LHCN-M2 (cell line): ENCODE data around the gene BRSK2. TPM values are rescaled to one million over a fixed set of nuclear protein-coding genes. Genes with fewer than 3 reads are reported as not detected.

Experiments used
- DNase-seq: peaks from one replicate; pipeline ENCODE4 v3.0.0-alpha.2; 2012; ENCODE audit warnings: low read depth
- total RNA-seq: library from RNA; depleted of rRNA; stranded (reverse); fragments of >200 nt; gene quantifications from 2 replicates; pipeline ENCODE4 v1.2.3, GENCODE V29; 2014

The BRSK2 gene
- total RNA-seq, 1 experiment from 2014 or later, result 0.34 TPM

GRCh38 chr11:1480555-1481482 lies 91.1 kb downstream of the BRSK2 start:
- DNase-seq, result no peak

GRCh38 chr11:1481483-1481825 lies 91.7 kb downstream of the BRSK2 start:
- no peak for DNase-seq

GRCh38 chr11:1481861-1482441 lies 92.2 kb downstream of the BRSK2 start:
- no peak for DNase-seq

GRCh38 chr11:1482581-1483444 lies 93.1 kb downstream of the BRSK2 start:
- DNase-seq, result no peak

GRCh38 chr11:1483445-1483961 lies 93.8 kb downstream of the BRSK2 start:
- DNase-seq, result no peak

- DNase-seq, result no peak
These were observed 94.4 kb downstream of the BRSK2 start for GRCh38 chr11:1484061-1484671.

DNA sequence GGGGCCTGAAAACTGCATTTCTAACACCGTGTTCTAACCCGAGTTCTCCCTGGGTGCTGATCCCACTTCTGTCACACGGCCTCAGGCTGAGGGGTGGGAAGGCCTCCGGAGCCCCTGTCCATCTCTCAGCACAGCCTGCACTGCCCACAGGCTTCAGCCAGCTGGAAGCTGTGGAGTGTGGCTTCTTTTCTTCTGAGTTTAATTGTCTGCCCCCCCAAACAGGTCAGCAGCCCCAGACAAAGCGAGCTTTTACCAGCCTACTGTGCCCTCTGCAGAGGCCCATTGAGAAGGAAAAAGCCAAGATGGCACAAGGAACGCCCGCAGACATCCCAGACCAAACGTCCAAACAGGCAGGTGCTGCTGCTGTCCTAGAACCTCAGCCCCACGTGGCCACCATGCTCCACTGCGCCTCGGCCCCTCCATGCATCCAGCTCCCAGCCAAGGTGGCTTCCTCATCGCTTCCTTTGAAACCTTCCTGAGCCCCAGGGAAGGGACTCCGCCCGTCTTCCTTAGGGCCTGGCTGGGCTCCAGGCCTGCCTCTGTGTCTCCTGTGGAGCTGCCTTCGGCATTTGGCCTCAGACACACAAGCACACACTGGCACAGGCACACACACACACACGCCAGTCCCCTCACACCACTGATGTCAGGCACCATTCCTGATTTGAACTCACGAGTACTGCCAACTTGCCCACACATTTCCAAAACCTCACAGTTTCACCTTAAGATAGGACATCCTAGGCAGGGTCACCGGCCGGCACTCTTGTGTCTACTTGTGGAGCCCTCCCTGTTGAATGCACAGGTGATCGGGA lies 95.2 kb downstream of the BRSK2 start:
- no peak for DNase-seq

DNA sequence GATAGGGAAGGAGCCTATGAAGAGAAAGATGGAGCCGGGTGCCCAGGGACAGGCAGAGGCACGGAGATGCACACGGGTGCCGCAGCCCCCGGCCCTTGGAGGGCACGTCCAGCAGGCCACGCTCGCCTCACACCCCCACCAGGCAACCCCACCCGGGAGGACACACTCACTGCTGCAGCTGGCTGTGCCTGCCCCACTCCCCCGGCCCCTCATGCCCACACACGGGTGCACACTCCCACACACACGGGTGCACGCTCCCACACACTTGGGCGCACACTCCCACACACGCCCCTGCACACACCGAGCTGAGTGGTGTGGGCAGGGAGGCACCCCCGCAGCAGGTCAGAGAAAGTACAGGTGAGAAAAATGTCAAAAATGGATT lies 95.8 kb downstream of the BRSK2 start:
- no peak for DNase-seq

DNA sequence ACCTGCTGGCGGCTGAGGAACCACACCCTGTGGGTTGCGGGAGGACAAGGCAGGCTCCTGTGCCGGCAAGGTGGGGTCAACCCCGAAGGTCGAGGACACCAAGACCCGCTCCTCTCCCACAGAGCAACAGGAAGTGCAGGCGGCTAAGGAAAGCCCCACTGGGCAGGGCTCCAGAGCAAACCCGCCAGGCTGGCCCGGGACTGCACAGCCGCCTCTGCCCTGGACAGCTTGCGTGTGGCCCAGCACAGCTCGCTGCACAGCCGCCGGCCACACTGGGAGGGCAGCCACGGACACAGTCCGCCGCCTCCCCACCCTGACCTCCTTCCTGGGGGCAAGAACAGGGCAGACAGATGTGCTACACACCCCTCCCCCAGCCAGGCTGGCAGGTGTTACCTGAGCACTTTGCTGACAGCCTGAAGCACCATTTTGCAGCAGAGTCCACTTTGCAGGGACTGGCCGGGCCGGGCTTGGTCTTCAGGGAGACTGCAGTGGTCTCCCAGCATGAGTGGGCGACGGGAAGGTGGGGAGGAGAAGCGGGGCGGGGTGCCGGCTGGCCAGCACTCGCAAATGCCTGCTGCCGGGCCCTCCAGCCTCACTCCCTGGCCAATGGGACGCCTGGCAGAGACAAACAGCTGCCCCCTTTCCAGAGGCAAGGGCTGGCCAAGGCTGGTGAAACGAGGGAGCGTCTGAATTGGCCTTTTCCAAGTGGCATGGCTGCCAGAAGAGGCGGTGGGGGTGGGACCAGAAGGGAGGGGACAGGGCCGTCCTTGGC lies 96.5 kb downstream of the BRSK2 start, which contains the start of gene MOB2:
Gene MOB2 (minus strand): TSS at position 726 of the 772 bp plus-strand sequence. CDS start 223 bp downstream, at position 503.
- DNase-seq, result no peak

DNA sequence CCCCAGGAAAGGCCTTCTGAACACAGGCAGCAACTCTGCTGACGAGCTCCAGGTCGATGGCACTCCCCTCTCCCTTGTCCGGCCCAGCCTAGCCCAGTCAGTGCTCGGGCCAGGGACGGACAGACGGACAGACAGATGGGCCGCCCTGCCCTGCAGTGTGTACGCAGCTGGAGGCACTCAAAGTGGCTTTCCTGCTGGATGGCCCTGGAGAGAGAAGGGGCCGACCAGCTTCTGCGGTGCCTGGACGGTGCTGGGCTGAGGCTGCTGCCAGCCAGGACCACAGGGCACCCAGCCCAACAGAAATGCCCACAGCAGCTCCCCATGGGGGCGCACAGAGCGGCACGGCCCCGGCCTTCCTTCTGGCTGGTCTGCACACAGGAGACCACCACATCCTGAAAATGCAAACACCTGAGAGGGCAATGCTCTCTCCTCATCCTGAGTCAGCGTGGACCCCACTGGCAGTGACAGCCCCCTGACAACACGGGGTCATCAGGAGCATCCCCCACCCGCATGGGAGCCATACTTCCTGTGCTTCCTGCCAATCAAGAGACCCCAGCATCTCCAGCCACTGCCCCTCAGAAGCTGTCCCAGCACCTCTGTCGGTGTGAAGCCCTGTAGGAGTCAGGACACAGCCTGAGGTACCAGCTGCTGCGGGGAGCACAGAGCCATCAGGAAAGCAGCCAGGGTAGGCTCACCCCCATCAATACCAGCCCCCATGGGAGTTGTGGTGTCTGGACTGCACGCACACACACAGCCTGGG lies 97.5 kb downstream of the BRSK2 start:
- peak; percentile 7 for DNase-seq

DNA sequence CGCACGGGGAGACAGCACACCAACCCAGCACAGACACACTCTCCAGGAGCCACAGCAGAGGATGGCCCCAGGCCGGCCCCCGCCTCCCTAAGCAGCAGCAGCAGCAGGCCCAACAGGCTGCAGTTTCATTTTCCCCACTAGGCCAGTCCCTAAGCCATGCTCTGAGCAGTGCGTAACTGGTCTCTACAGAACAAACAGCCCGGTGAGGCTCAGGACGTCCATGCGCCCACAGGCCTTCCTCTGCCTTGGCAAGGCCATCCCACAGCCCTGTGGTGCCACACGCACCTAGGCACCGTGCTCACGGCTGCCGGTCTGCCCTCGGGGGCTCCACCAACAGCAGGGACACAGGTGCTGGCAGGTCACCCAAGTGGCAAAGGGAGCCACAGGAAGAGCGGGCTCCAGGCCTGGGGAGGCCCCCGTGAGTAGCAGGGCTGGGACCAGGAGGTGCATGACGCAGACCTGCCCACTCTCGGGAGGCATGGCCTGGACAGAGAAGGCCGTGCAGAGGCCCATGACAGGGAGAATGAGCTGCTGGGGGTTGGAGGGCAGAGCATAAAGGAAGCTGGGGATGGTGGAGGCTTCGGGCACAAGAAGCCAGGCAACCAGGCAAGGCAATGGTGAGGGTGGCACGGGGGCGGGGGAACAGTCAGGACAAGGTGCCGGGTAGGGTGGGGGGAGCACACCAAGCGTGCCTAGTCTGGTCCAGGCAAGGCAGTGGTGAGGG lies 98.3 kb downstream of the BRSK2 start:
- DNase-seq, result no peak

DNA sequence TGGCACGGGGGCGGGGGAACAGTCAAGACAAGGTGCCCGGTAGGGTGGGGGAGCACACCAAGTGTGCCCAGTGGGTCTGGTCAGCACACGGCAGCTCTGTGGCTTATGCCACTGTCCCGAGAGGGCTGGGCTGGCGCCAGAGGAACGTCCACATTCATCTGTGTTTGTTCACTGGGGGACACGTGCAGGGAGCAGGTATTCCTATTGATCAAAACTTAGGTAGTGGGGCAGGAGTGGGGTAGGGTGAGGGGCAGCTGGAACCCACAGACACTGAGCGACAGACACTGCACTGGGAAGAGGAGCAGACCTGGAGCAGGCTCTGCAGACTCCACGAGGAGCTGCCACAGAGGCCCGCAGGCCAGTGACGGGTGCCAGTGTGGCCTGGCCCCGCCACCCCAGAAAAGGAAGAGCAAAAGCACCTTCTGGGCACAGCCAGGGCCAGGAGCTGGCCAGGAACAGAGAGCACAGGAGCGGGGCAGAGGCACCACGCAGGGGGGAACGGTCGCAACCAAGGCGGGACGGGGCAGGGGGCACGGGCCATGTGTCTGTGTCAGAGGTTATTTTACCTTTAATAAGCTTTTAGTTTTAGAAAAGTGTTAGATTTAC lies 98.9 kb downstream of the BRSK2 start:
- no peak for DNase-seq

- DNase-seq, result no peak
These were observed 100.9 kb downstream of the BRSK2 start for GRCh38 chr11:1490651-1491050.

DNA sequence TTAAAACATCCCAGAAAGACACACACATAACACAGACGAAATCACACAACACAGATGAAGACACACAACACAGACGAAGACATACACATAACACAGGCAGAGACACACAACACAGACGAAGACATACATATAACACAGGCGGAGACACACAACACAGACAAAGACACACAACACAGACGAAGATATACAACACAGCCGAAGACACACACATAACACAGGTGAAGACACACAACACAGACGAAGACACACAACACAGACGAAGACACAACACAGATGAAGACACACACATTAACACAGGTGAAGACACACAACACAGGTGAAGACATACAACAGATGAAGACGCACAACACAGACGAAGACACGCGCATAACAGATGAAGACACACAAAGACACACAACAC lies 101.6 kb downstream of the BRSK2 start:
- DNase-seq, result no peak

DNA sequence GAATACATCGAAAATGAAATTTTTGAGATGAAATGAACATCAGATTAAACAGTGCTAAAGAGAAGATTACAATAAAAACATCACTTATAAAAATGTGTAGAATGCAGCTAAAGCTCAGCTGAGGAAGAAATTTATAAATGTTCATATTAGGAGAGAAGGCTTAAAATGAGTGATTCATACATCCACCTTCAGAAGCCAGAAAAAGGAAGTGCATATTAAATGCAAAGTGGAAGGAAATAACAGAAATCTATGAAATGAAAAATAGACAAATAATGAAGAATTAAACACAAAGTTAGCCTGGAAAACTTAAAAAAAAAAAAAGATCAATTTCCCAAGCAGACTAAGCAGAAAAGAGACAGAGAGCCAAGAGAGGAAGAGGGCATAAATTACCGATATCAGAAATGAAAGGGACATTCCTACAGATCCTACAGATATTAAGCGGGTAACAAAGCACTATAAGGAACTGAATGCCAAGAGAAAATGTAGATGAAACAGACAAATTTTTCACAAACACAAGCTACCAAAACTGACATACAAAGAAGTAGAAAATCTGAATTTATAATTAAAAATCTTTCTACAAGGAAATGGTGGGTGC lies 104.0 kb downstream of the BRSK2 start:
- DNase-seq, result no peak

- DNase-seq, result no peak
These were observed 104.9 kb downstream of the BRSK2 start for GRCh38 chr11:1494650-1495049.

- DNase-seq, result no peak
These were observed 106.5 kb downstream of the BRSK2 start for GRCh38 chr11:1496091-1496760.
